ENCODE data around the gene POLR3C.
"Not testable (repeated sequence)": the region's sequence is repeated elsewhere in the genome, so short reads cannot be mapped to it uniquely, and the experiment has no call there.

Gene POLR3C, protein sequence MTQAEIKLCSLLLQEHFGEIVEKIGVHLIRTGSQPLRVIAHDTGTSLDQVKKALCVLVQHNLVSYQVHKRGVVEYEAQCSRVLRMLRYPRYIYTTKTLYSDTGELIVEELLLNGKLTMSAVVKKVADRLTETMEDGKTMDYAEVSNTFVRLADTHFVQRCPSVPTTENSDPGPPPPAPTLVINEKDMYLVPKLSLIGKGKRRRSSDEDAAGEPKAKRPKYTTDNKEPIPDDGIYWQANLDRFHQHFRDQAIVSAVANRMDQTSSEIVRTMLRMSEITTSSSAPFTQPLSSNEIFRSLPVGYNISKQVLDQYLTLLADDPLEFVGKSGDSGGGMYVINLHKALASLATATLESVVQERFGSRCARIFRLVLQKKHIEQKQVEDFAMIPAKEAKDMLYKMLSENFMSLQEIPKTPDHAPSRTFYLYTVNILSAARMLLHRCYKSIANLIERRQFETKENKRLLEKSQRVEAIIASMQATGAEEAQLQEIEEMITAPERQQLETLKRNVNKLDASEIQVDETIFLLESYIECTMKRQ

GRCh38 chr1:145823565-145824498 is at the start of gene POLR3C, which contains the start of gene RNF115:
Gene POLR3C (plus strand): TSS chr1:145824200. CDS start chr1:145825777, 1,577 bp downstream.
Gene RNF115 (minus strand): TSS chr1:145824095. CDS start chr1:145823873, 222 bp downstream.
- DNase-seq (ENCODE audit: low spot score) = peak; percentile 91

DNA sequence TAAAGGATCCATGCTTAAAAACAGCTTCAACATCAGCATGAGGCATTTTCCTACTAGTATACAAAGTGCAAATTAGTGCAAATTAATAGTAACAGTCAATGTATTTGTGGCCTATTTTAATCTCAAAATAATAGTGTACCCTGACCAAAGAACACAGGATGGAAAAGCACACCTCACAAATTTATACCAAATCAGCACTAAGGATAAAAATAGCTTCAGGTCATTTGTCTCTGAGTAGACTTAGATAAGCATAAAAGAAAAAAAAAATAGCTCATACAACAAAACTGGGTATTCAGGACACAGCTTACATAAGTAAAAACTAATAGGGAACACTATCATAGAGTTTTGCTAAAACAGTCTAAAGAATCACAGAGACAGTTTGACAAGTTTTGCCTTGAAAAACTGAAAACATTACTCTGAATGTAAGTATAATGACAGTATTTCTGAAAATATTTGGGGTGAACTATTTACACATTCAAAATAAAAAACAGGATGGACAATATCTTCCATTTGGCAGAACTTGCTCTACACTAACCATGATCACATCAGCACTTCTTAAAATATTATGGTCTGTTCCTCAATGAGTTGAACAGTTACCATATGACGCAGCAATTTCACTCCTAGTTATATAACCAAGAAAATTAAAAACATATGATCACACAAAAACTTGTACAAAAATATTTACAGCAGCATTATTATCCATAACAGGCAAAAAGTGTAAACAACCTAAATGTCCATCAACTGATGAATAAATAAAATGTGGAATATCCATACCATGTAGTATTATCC is 46.4 kb upstream of the POLR3C start:
- no peak for DNase-seq (ENCODE audit: low spot score)

- DNase-seq (ENCODE audit: low spot score) = no peak
Observed at GRCh38 chr1:145778146-145778540, 45.9 kb upstream of the POLR3C start.

GRCh38 chr1:145782272-145783099 is 41.5 kb upstream of the POLR3C start:
- DNase-seq (ENCODE audit: low spot score) = no peak

GRCh38 chr1:145784409-145784808 is 39.6 kb upstream of the POLR3C start:
- DNase-seq (ENCODE audit: low spot score) = no peak

DNA sequence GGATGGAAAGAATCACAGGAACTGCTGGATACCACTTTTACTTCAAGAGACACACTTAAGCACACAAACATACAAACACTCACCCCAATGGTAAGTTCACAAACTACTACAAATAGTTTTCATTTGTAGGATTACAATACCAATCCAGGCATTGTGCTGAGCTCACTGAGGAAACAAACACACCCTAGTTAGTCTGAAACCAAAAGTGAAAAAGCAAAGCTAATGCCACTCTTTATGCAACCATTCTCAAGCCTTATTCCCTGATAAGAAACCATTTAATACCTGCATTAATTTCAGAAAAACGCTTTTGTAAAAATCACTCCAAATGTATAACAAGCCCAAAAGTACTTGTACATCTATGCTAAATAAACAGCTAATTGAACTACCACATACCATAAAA is 38.5 kb upstream of the POLR3C start:
- DNase-seq (ENCODE audit: low spot score) = no peak

GRCh38 chr1:145786271-145786670 is 37.7 kb upstream of the POLR3C start:
- no peak for DNase-seq (ENCODE audit: low spot score)

- no peak for DNase-seq (ENCODE audit: low spot score)
Observed at GRCh38 chr1:145788580-145788979, 35.4 kb upstream of the POLR3C start.

- DNase-seq (ENCODE audit: low spot score) = not testable (repeated sequence)
Observed at GRCh38 chr1:145791860-145792259, 32.1 kb upstream of the POLR3C start.

GRCh38 chr1:145792484-145792883 is 31.5 kb upstream of the POLR3C start:
- DNase-seq (ENCODE audit: low spot score) = no peak

DNA sequence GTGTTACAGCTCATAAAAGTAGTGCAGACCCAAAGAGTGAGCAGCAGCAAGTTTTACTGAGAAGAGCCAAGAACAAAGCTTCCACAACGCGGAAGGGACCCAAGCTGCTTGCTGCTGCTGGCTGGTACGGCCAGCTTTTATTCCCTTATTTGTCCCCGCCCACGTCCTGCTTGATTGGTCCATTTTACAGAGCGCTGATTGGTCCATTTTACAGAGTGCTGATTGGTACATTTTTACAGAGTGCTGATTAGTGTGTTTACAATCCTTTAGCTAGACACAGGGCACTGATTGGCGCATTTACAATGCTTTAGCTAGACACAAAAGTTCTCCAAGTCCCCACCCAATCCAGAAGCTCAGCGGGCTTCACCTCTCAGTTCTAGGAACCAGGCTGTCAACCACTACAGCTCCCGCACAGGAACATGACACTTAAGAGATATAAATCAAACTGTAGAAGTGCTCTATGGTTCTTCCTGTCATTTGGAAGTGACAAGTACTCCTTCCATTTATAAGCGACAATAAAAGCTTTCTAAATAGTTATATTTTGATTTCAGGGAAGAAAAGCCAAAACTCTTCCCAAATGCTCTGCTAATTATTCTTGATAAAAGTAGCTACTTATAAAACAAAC is 28.6 kb upstream of the POLR3C start:
- DNase-seq (ENCODE audit: low spot score) = no peak

DNA sequence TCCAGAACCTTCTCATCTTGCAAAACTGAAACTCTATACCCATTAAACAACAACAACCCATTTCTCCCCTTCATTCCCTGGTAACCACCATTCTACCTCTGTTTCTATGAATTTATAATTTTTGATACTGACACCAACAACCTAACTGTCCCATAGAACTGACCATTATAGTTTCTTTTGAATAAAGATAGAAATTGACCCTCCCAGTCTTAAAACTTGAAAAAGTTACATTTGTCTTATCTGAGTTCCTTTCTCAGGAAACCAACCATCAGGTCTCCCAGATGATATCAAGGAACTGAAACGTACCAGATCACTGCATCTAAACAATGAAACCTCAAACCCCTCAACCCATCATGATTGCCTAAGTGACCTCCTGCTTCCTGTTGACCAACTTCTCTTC is 27.2 kb upstream of the POLR3C start:
- DNase-seq (ENCODE audit: low spot score) = no peak

DNA sequence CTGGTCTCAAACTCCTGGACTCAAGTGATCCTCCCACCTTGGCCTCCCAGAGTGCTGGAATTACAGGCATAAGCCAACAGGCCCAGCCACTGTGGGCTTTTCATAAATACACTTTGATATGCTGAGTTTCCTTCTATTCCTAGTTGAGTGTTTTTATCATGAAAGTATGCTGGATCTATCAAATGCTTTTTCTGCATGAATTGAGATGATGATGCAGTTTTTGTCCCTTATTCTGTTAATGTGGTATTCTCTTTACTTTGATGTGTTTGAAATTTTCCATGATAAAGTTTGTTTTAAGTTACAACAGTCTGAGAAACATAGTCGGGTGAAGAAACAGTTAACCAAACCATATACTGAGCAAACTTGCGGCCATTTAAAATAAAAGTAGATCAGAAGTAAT is 24.2 kb upstream of the POLR3C start:
- DNase-seq (ENCODE audit: low spot score) = no peak

DNA sequence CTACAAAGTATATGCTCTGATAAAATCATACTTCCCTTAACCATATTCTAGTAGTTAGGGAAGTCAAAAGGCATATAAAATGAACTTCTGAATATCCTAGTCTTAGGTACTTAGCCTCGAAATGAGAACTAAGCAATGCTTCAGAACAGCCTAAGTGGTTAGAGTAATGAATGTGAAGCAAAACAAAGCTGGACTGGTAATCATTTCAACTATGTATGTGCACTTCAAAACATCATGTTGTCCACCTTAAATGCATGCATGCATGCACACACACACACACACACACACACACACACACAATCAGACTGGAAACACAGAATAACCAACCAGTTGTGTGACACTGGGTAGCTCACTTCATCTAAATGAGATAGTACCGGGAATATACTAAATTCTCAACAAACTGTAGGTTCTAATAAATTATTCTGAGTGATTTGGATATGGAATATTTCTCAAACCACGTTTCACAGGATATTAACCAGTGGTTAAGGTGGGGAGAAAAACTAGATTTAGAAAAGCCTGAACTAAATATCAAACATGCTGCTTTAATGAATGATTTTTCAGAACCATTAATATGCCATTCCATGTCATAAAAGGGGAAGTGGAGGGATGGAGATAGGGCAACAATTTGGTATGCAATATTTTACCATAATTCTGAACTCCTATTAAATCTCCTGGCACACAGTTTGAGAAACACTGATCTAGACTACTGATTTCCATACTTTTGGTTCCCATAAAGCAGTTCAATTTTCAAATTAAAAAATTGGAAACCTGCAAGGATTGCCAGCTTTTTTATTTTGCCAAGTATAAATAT is 19.6 kb upstream of the POLR3C start:
- no peak for DNase-seq (ENCODE audit: low spot score)

- DNase-seq (ENCODE audit: low spot score) = no peak
Observed at GRCh38 chr1:145805057-145805456, 18.9 kb upstream of the POLR3C start.

DNA sequence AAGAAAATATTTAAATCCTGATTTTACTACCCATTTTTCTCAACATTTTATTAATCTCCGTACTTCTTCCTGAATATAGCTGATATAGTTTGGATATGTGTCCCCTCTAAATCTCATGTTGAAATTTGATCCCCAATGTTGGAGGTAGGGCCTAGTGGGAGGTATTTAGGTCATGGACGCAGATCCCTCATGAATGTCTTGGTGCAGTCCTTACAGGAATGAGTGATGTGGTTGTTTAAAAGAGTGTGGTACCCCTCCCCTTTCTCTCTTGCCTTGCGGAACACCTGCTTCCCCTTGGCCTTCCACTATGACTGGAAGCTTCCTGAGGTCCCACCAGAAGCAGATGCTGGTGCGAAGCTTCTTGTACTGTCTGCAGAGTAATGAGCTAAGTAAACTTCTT is 17.6 kb upstream of the POLR3C start:
- DNase-seq (ENCODE audit: low spot score) = no peak

GRCh38 chr1:145806844-145807243 is 17.2 kb upstream of the POLR3C start:
- no peak for DNase-seq (ENCODE audit: low spot score)

GRCh38 chr1:145812977-145813810 is 10.8 kb upstream of the POLR3C start:
- DNase-seq (ENCODE audit: low spot score) = not testable (repeated sequence)

DNA sequence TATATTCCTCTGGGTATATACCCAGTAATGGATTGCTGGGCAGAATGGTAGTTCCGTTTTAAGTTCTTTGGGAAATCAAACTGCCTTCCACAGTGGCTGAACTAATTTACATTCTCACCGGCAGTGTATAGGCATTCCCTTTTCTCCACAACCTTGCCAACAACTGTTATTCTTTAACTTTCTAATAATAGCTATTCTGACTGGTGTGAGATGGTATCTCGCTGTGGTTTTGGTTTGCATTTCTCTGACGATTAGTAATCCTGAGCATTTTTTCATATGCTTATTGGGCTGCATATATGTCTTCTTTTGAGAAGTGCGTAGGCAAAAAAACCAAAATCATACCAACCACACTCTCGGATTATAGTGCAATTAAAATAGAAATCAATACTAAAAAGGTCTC is 5.9 kb upstream of the POLR3C start:
- not testable (repeated sequence) for DNase-seq (ENCODE audit: low spot score)
